Tibial nerve (tissue), 4 donors: ENCODE measurements around the gene NMNAT1.

ENCODE experiments used
- EP300 ChIP-seq, 2 donors: sonication (generic); formaldehyde crosslinking; IDR thresholded peaks; one replicate each; pipeline ENCODE4 v1.6.1; 2017; ENCODE audit warnings: antibody characterized with exemption in 2 of 2, mild to moderate bottlenecking in 1 of 2
- POLR2A ChIP-seq, 2 donors: fragments of 450-650 bp; IDR thresholded peaks; one replicate each; pipeline ENCODE4 v1.6.1; 2017; ENCODE audit warnings: antibody characterized with exemption in 2 of 2, mild to moderate bottlenecking in 2 of 2, moderate library complexity in 2 of 2
- TF ChIP-seq, protein P1 (sequence below), 5 experiments: fragments of 200-600 bp in 3 of 5; fragments of 450-650 bp in 2 of 5; sonication (generic) in 3 of 5; IDR thresholded peaks; one replicate each; pipeline ENCODE4 v1.5.1; 2016 to 2019; ENCODE audit warnings: antibody characterized with exemption in 5 of 5, mild to moderate bottlenecking in 3 of 5, moderate library complexity in 2 of 5

DNA sequence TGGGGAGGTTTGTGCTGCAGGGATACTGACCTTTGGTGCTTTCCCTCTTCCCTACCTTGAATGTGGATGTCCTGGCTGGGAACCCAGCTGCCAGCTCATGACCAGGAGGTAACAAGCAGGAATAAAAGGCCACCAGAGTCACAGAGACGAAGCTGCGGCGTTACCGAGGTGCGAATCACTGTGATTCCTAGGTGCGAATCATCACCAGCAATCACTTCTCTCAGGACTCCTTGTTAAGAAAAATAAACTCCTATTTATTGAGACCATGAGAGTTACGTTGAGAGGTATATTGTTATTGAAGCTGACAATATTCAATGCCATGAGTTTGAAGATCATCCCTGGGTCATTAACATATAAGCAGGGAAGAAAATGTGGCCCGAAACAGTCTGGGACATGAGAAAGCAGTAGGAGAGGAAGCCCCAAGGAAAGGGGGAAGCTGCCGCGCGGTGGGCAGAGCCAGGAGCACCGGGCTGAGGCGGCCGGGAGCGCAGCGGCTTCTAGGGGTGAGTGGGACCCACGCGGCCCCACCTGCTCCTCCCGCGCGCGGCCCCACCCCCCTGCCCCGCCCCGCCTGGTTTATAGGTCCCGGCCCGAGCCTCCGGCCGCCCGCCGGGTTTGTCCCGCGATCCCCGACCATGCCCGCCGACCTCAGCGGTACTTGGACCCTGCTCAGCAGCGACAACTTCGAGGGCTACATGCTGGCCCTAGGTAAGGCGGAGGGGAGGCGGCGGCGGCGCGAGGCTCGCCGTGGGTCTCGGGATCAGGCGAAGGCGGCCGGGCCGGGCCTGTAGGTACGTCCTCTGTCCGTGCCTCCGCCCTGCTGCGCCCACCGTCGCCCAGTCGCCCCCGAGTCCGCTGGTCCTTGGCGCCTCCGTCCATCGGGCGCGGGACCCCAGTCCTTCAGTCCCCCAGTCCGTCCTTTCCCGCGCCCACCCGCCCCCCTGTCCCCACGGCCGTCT is 53.6 kb downstream of the NMNAT1 start, which contains the start of gene RBP7:
- no peak for TF ChIP-seq EP300 (IDR thresholded peaks at IDR 0.05)
- TF ChIP-seq, protein P1, sequence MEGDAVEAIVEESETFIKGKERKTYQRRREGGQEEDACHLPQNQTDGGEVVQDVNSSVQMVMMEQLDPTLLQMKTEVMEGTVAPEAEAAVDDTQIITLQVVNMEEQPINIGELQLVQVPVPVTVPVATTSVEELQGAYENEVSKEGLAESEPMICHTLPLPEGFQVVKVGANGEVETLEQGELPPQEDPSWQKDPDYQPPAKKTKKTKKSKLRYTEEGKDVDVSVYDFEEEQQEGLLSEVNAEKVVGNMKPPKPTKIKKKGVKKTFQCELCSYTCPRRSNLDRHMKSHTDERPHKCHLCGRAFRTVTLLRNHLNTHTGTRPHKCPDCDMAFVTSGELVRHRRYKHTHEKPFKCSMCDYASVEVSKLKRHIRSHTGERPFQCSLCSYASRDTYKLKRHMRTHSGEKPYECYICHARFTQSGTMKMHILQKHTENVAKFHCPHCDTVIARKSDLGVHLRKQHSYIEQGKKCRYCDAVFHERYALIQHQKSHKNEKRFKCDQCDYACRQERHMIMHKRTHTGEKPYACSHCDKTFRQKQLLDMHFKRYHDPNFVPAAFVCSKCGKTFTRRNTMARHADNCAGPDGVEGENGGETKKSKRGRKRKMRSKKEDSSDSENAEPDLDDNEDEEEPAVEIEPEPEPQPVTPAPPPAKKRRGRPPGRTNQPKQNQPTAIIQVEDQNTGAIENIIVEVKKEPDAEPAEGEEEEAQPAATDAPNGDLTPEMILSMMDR (IDR thresholded peaks at IDR 0.05): no peak
- TF ChIP-seq POLR2A (IDR thresholded peaks at IDR 0.05): no peak
